Heart right ventricle (tissue), 16 donors: ENCODE data around the gene RNASE13. TPM values are rescaled to one million over a fixed set of nuclear protein-coding genes. Genes with fewer than 3 reads are reported as not detected.

Experiments
- ATAC-seq, 8 donors: fragments of 200-7000 bp; cut with Tn5 transposase; one replicate each; pipeline ENCODE4 v1.9.1; 2020; ENCODE audit warnings: mild to moderate bottlenecking in 8 of 8, moderate library complexity in 8 of 8, moderate number of reproducible peaks in 1 of 8
- DNase-seq, 2 donors: peaks; one replicate each; pipeline ENCODE4 v3.0.0-alpha.2; 2020
- H3K27ac ChIP-seq, 10 donors: fragments of 200-600 bp; sonication (generic) in 2 of 10; one replicate each; pipeline versions ENCODE4 v1.5.0 to v1.8.0; 2020 to 2022; ENCODE audit warnings: mild to moderate bottlenecking in 3 of 10
- H3K27me3 ChIP-seq, 7 donors: fragments of 200-600 bp; one replicate each; pipeline ENCODE4 v1.8.0; 2021 to 2022; ENCODE audit warnings: mild to moderate bottlenecking in 2 of 7
- H3K36me3 ChIP-seq, 9 donors: fragments of 200-600 bp; sonication (generic) in 1 of 9; one replicate each; pipeline versions ENCODE4 v1.5.0 to v1.8.0; 2020 to 2022; ENCODE audit warnings: mild to moderate bottlenecking in 2 of 9
- H3K4me1 ChIP-seq, 9 donors: fragments of 200-600 bp; sonication (generic) in 1 of 9; one replicate each; pipeline versions ENCODE4 v1.5.0 to v1.8.0; 2020 to 2022; ENCODE audit warnings: mild to moderate bottlenecking in 4 of 9
- H3K4me3 ChIP-seq, 10 donors: fragments of 200-600 bp; sonication (generic) in 2 of 10; one replicate each; pipeline versions ENCODE4 v1.5.0 to v1.8.0; 2020 to 2022; ENCODE audit warnings: mild to moderate bottlenecking in 7 of 10, moderate library complexity in 2 of 10
- H3K9me3 ChIP-seq, 11 donors: fragments of 200-600 bp in 10 of 11; sonication (generic) in 2 of 11; one replicate each; pipeline versions ENCODE4 v1.5.0 to v1.8.0; 2013 to 2022; ENCODE audit warnings: mild to moderate bottlenecking in 2 of 11, control low read depth in 1 of 11, moderate library complexity in 1 of 11
- CTCF ChIP-seq, 9 donors: fragments of 200-600 bp; sonication (generic) in 2 of 9; IDR thresholded peaks; one replicate each; pipeline versions ENCODE4 v1.5.0 to v1.8.0; 2021 to 2022; ENCODE audit warnings: antibody characterized with exemption in 9 of 9, mild to moderate bottlenecking in 5 of 9, moderate library complexity in 1 of 9
- WGBS, 2 donors: extraction: QIAGEN DNeasy Blood & Tissue Kit; methylation state at CpG; one replicate each; pipeline ENCODE4 v1.1.7; 2013; ENCODE audit warnings: inconsistent platforms in 1 of 2; 5-methylcytosine and 5-hydroxymethylcytosine counted together
- intact Hi-C, 10 donors: fragments of 100-400 bp; cut with DNase I; formaldehyde crosslinking; loops; one replicate each; pipeline versions ENCODE4 v1.11.1 to v1.14.2; 2022
- polyA plus RNA-seq, 2 donors: library from polyadenylated mRNA; stranded (reverse); fragments of 200-250 nt; gene quantifications; one replicate each; pipeline ENCODE4 v1.2.3, GENCODE V29; 2013
- total RNA-seq, 10 donors: library from RNA; stranded (reverse); fragmentation: NEBNext Ultra II Directional in 3 of 10; extraction: Animal tissue kit (Norgen Biotek cat#: 25700) in 3 of 10; gene quantifications; one replicate each; pipeline versions ENCODE4 v1.2.1 to v1.2.4, GENCODE V29; 2021 to 2023
- donor health status: Arrhythmogenic right ventricular cardiomyopathy.
- donor health status: ischemic (EF 13 %, LVEDD 7.1; RV severe dilation, severe dysfunction).
- donor health status: healthy with polysubstance abuse.
- donor health status: DM: no; HTN: yes; CAD: no.
- donor health status: DM: no; HTN: no; CAD: no.
- donor health status: ischemic (EF 25% LVEDD 6.9; RV normal size, moderate dysfunction).
- donor health status: ischemic (EF 25% LVEDD 5.7; RV mildly dilated, moderate dysfunction).
- donor health status: healthy.
- donor health status: DM: yes; HTN: yes; CAD: no.
- donor health status: Ischemic cardiomyopathy.
- donor health status: ischemic (EF 35%, LVEDD 5.7; RV mildly dilated, moderate dysfunction).
- donor health status: nonischemic (EF 11% LVEDD 7.7; RV severe dilation, severe dysfunction).
- donor health status: DM: yes; HTN: yes; CAD: no.
- donor health status: PGD.
- donor health status: ischemic (EF 29% LVEDD 5.4; RV normal size, mild dysfunction).
- donor health status: nonischemic (EF 23%, LVEDD 6.1; RV moderate dilation, normal function).

Gene RNASE13
- total and polyA plus RNA-seq, 12 donors, result not detected

DNA sequence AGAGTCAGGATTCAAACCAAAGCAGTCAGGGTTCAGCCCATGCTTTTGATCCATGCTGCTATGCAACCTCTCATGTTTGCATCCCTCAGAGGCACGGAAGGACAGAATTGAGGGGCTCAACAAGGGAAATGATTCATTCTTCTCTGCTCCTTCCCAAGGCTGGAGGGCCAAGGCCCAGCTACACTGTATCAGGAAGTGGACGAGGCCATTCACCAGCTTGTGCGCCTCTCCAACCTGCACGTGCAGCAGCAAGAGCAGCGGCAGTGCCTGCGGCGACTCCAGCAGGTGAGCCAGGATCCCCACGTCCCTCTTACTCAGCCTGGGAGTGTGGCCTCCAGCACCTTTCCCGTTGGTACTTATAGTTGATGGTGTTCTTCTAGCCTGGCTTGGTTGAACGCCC, 44.1 kb upstream of the RNASE13 start:
- WGBS, 2 donors, result 87 to 88% methylated on average over 10 of the region's 10 CpGs
- Histone ChIP-seq H3K27me3 (no peaks in the 10 kb centered on the region), H3K27ac (no peak overlapping the region), H3K36me3 (peaks cover 0 to 99% (median 75%) of the 10 kb centered on the region in 9 donors), H3K9me3 (no peaks in the 10 kb centered on the region), H3K4me3 (no peak overlapping the region), H3K4me1 (peaks cover 0 to 4% (median 0%) of the 10 kb centered on the region in 9 donors)
- no peak for DNase-seq
- no peak for ATAC-seq
- intact Hi-C loops, result no loop called here
- TF ChIP-seq CTCF (IDR thresholded peaks at IDR 0.05), result no peak

GRCh38 chr14:21078287-21078686, 43.7 kb upstream of the RNASE13 start:
- Histone ChIP-seq H3K36me3 (peaks cover 0 to 99% (median 77%) of the 10 kb centered on the region in 9 donors), H3K4me1 (peaks cover 0 to 4% (median 0%) of the 10 kb centered on the region in 9 donors), H3K9me3 (no peaks in the 10 kb centered on the region), H3K4me3 (no peak overlapping the region), H3K27ac (no peak overlapping the region), H3K27me3 (no peaks in the 10 kb centered on the region)
- intact Hi-C loops, result no loop called here
- WGBS, 2 donors, result 88 to 90% methylated on average over 5 of the region's 5 CpGs
- DNase-seq, result no peak
- TF ChIP-seq CTCF (IDR thresholded peaks at IDR 0.05), result no peak
- no peak for ATAC-seq

DNA sequence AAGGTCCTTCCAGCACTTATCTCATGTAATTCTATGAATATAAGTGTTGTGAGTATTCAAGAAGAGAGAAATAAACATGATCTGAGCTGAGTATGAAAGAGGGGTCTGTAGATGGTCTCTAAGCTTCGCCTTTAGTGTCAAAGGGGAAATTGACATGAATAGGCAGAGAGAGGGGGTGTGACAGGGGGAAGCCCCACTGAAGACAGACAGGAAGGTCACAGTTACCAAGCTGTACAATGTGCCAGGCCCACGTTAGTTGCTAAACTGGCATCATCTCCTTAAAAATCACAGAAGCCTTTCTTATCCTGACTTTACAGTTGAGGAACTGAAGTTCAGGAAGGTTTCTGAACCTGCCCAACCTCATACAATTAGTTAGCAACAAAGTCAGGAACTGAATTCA, 43.1 kb upstream of the RNASE13 start:
- Histone ChIP-seq H3K4me3 (no peak overlapping the region), H3K27me3 (no peaks in the 10 kb centered on the region), H3K4me1 (peaks cover 0 to 9% (median 5%) of the 10 kb centered on the region in 9 donors), H3K36me3 (peaks cover 0 to 98% (median 73%) of the 10 kb centered on the region in 9 donors), H3K27ac (no peak overlapping the region), H3K9me3 (no peaks in the 10 kb centered on the region)
- WGBS, 2 donors, result 79% methylated on average over 2 of the region's 2 CpGs
- no peak for TF ChIP-seq CTCF (IDR thresholded peaks at IDR 0.05)
- DNase-seq (no peak), ATAC-seq (no peak)
- intact Hi-C loops, result no loop called here

DNA sequence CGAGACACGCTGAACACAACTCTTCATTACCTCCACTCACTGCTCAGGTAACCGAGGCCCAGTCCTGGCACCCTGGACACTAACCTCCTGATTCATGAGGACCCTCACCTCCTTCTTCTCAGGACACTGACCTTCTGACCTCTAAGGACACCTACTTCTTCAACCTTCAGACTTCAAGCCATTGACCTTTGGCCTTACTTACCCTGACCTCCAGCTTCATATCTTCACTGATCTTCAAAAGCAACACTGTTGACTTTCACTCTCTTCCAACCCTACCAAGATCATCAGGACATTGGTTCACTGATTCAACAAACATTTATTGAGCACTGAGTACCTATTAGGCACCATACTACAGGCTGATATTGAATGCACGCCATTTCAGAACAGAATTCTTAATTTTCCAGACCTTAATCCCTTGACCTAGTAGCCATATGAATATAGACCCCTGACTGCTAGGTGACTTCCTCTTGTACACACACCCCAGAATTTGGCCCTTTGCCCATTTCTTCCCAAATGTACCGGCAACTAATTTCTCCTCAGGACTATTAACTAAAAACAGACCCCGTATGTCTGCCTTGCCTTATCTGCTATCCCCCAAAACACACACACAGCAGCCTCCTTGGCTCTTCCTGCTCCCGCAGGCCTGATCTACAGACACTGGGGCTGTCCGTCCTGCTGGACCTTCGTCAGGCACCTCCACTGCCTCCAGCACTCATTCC, 41.3 kb upstream of the RNASE13 start:
- 88 to 89% methylated on average over 9 of the region's 9 CpGs for WGBS, 2 donors
- intact Hi-C loops, result no loop called here
- Histone ChIP-seq H3K4me3 (no peak overlapping the region), H3K36me3 (peaks cover 0 to 80% (median 55%) of the 10 kb centered on the region in 9 donors), H3K27me3 (no peaks in the 10 kb centered on the region), H3K27ac (no peak overlapping the region), H3K4me1 (peaks cover 0 to 27% (median 17%) of the 10 kb centered on the region in 9 donors), H3K9me3 (no peaks in the 10 kb centered on the region)
- ATAC-seq, result no peak
- no peak for DNase-seq
- no peak for TF ChIP-seq CTCF (IDR thresholded peaks at IDR 0.05)
